MM.1S (cell line): ENCODE data around the gene ADARB2.

Experiments
- DNase-seq: peaks from one replicate; pipeline ENCODE4 v3.0.0-alpha.2; 2015
- H2AFZ ChIP-seq: fragments of 300-600 bp; sonication (generic); 2 replicates; pipeline ENCODE4 v1.6.0; 2016; ENCODE audit warnings: antibody characterized with exemption, low read length
- H3F3A ChIP-seq: fragments of 300-600 bp; sonication (generic); 2 replicates; pipeline ENCODE4 v1.6.1; 2016; ENCODE audit warnings: mild to moderate bottlenecking, antibody characterized with exemption, low read length, moderate library complexity, mixed read lengths; ENCODE audit not compliant: insufficient read depth
- H3K27ac ChIP-seq: fragments of 300-600 bp; sonication (generic); 2 replicates; pipeline ENCODE4 v1.5.1; 2016; ENCODE audit warnings: mild to moderate bottlenecking, low read length
- H3K27me3 ChIP-seq: fragments of 300-600 bp; sonication (generic); replicated peaks from 2 replicates; pipeline ENCODE4 v1.6.0; 2016; ENCODE audit warnings: low read length; ENCODE audit not compliant: insufficient read depth
- H3K36me3 ChIP-seq: fragments of 300-600 bp; sonication (generic); replicated peaks from 2 replicates; pipeline ENCODE4 v1.6.1; 2016; ENCODE audit warnings: mild to moderate bottlenecking, low read length, mixed read lengths; ENCODE audit not compliant: insufficient read depth
- H3K4me1 ChIP-seq: fragments of 300-600 bp; sonication (generic); 2 replicates; pipeline ENCODE4 v1.6.1; 2016; ENCODE audit warnings: low read length, mixed read lengths
- H3K4me2 ChIP-seq: fragments of 300-600 bp; sonication (generic); 2 replicates; pipeline ENCODE4 v1.6.0; 2016; ENCODE audit warnings: low read depth, low read length
- H3K4me3 ChIP-seq: fragments of 300-600 bp; sonication (generic); 2 replicates; pipeline ENCODE4 v1.5.1; 2016; ENCODE audit warnings: low read length, mixed read lengths
- H3K79me2 ChIP-seq: fragments of 300-600 bp; sonication (generic); 2 replicates; pipeline ENCODE4 v1.6.1; 2016; ENCODE audit warnings: mixed run types, low read length, mixed read lengths
- H3K9ac ChIP-seq: fragments of 300-600 bp; sonication (generic); 2 replicates; pipeline ENCODE4 v1.6.1; 2016; ENCODE audit warnings: low read length, mixed read lengths
- H3K9me2 ChIP-seq: fragments of 300-600 bp; sonication (generic); replicated peaks from 2 replicates; pipeline ENCODE4 v1.6.1; 2016; ENCODE audit warnings: mild to moderate bottlenecking, low read length, mixed read lengths; ENCODE audit not compliant: insufficient read depth
- H3K9me3 ChIP-seq: fragments of 300-600 bp; sonication (generic); replicated peaks from 2 replicates; pipeline ENCODE4 v1.6.1; 2016; ENCODE audit warnings: mild to moderate bottlenecking, low read length, mixed read lengths; ENCODE audit not compliant: insufficient read depth
- H4K20me1 ChIP-seq: fragments of 300-600 bp; sonication (generic); 2 replicates; pipeline ENCODE4 v1.6.1; 2016; ENCODE audit warnings: mild to moderate bottlenecking, low read length, moderate library complexity, mixed read lengths; ENCODE audit not compliant: insufficient read depth
- EZH2 ChIP-seq: fragments of 300-600 bp; sonication (generic); optimal IDR thresholded peaks from 2 replicates; pipeline ENCODE3; 2017; ENCODE audit warnings: low read depth, mild to moderate bottlenecking, antibody characterized with exemption, low read length, mixed read lengths
- EZH2phosphoT487 ChIP-seq: fragments of 300-600 bp; sonication (generic); IDR thresholded peaks from 2 replicates; pipeline ENCODE4 v1.6.1; 2018; ENCODE audit warnings: antibody characterized with exemption, low read length
- TF ChIP-seq, protein P1 (sequence below): fragments of 300-600 bp; sonication (generic); IDR thresholded peaks from 2 replicates; pipeline ENCODE4 v1.5.1; 2016; ENCODE audit warnings: antibody characterized with exemption, low read length, mixed read lengths

ADARB2 gene

DNA sequence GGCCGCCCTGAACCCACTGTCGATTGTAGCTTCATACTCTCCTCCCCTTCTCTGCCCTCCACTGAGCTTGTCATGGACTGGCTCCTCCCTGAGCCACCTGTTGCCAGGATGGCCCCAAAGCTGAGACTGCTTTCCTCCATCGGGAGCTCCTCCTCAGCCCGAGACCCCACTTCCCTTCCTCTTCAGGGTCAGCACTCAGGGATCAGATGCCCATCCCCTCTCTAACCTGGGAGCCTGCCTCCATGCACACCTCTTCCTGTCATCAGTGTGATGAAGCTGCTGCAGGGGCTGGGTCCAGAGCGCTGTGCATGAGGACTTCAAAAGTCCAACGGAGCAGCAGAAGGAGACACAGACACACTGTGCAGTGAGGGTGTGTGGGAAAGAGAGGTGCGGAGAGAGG lies 480.1 kb downstream of the ADARB2 start:
- Histone ChIP-seq H2AFZ (no peak overlapping the region), H3K4me3 (no peak overlapping the region), H3K79me2 (no peaks in the 10 kb centered on the region), H3K9ac (no peak overlapping the region), H3F3A (no peaks in the 10 kb centered on the region), H3K27me3 (no peaks in the 10 kb centered on the region), H3K4me1 (no peaks in the 10 kb centered on the region), H3K9me3 (no peaks in the 10 kb centered on the region), H3K4me2 (no peak overlapping the region), H4K20me1 (no peaks in the 10 kb centered on the region), H3K9me2 (no peaks in the 10 kb centered on the region), H3K36me3 (no peaks in the 10 kb centered on the region), H3K27ac (no peak overlapping the region)
- no peak for DNase-seq
- TF ChIP-seq EZH2phosphoT487, result no peak
- TF ChIP-seq, protein P1, sequence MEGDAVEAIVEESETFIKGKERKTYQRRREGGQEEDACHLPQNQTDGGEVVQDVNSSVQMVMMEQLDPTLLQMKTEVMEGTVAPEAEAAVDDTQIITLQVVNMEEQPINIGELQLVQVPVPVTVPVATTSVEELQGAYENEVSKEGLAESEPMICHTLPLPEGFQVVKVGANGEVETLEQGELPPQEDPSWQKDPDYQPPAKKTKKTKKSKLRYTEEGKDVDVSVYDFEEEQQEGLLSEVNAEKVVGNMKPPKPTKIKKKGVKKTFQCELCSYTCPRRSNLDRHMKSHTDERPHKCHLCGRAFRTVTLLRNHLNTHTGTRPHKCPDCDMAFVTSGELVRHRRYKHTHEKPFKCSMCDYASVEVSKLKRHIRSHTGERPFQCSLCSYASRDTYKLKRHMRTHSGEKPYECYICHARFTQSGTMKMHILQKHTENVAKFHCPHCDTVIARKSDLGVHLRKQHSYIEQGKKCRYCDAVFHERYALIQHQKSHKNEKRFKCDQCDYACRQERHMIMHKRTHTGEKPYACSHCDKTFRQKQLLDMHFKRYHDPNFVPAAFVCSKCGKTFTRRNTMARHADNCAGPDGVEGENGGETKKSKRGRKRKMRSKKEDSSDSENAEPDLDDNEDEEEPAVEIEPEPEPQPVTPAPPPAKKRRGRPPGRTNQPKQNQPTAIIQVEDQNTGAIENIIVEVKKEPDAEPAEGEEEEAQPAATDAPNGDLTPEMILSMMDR, result no peak
- no peak for TF ChIP-seq EZH2

DNA sequence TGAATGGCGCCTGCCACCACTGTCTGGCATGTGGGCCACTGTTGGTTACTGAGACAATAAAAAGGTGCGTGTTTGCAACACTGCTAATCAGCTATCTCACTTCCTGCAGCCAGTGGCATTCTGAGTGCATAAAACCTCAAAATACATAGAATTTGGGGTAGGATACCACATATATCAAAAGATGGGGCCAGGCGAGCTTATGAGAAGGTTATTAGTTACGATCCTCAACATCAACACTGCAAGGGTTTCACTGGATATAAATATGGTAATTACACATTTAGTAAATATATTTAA lies 480.9 kb downstream of the ADARB2 start:
- Histone ChIP-seq H3K9me2 (no peaks in the 10 kb centered on the region), H2AFZ (no peak overlapping the region), H3K79me2 (no peaks in the 10 kb centered on the region), H3K9me3 (no peaks in the 10 kb centered on the region), H3K4me3 (no peak overlapping the region), H3K27me3 (no peaks in the 10 kb centered on the region), H3K36me3 (no peaks in the 10 kb centered on the region), H3K9ac (no peak overlapping the region), H3F3A (no peaks in the 10 kb centered on the region), H3K27ac (no peak overlapping the region), H3K4me1 (no peaks in the 10 kb centered on the region), H4K20me1 (no peaks in the 10 kb centered on the region), H3K4me2 (no peak overlapping the region)
- TF ChIP-seq EZH2, result no peak
- no peak for TF ChIP-seq EZH2phosphoT487
- TF ChIP-seq, protein P1, result no peak
- DNase-seq, result no peak

DNA sequence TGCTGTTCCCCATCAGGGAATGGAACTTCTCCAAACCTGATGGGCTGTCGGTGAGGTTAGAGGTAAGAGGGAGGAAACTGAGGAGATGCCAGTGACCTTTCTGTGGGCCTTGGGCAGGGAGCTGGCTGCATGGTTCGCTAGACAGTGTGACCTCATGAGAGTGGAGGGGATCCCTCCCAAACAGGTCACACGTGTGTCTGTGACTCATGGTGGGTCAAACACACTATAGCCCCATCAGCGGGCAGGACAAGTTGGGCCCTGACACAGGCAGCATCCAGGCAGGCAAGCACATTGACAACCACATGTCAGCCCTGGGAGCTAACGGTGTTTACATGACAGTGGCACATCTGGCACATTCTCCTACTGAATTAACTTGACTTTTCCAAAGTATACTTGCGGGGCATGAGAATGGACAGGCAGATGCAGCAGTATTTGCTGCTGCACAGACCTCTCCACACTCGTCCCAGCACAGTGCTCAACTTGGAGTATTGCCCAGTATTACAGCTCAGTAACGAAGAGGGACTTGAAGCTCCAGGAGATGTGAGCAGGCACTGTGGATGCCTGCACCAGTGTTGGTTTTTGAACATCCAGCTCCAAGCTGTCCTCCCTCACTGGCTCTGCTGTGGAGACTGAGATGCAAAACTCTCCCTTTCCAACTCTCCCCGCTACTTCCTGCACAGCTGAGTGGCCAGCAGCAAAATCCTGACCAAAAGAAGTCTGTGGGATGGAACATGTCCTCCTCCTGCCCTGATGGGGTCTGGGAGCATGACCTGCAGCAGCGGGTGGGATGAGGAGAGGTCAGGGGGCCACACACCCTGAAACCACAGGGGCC lies 481.5 kb downstream of the ADARB2 start:
- H4K20me1 ChIP-seq, result no peaks in the 10 kb centered on the region
- H3K4me2 ChIP-seq, result no peak overlapping the region
- H3F3A ChIP-seq, result no peaks in the 10 kb centered on the region
- H3K27me3 ChIP-seq, result no peaks in the 10 kb centered on the region
- H3K9me3 ChIP-seq, result no peaks in the 10 kb centered on the region
- H3K9ac ChIP-seq, result no peak overlapping the region
- DNase-seq, result no peak
- no peaks in the 10 kb centered on the region for H3K79me2 ChIP-seq
- H3K4me3 ChIP-seq, result no peak overlapping the region
- no peak for TF ChIP-seq EZH2
- TF ChIP-seq, protein P1, result no peak
- no peak for TF ChIP-seq EZH2phosphoT487
- no peak overlapping the region for H2AFZ ChIP-seq
- no peaks in the 10 kb centered on the region for H3K36me3 ChIP-seq
- H3K27ac ChIP-seq, result no peak overlapping the region
- no peaks in the 10 kb centered on the region for H3K4me1 ChIP-seq
- H3K9me2 ChIP-seq, result no peaks in the 10 kb centered on the region
